ENCODE data around the gene DELE1. TPM values are rescaled to one million over a fixed set of nuclear protein-coding genes. Genes with fewer than 3 reads are reported as not detected.

Gene DELE1
- total and polyA plus RNA-seq, 2 donors (not counting 3 experiments of a cell fraction or from before 2014, with no cell fraction given), result 105 to 121 TPM

DNA sequence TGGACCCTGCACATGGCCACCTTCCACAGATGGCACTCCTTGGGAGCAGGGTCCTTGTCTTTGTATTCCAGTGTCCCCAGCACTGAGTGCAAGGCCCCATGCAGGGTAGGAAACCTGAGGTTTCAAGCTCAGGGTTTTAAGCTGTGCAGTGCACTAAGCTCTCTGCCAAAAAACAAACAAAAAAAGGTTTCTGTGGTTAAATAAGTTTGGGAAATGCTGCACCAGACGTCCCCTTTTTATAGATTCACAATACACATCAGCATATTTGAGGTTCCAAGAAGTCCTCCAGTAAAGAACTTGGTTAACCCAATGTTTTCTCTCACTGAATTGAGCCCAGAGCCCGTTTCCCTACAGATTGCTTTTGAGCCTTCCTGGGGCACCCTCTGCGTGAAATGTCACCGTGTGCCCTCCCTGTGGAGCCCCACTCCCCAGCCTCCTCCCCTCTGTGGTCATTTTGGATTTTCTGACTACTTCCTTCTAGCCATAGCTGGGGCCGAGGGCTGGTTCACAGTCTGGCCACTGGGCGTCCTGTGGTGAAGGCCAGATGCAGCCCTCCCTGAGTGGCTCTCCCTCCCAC lies 17.1 kb downstream of the DELE1 start:
- DNase-seq (ENCODE audit: low read depth, low spot score), result no peak
- BruUV-seq (replicated peaks), result no TSS peak
- ChIA-PET POLR2A (interaction anchor here (1.2 to 2.5 kb wide), 2 partner anchors 17 to 19 kb away, joined by 3 to 9 read pairs; partner anchors contain the start of gene DELE1), CTCF (interaction anchor here (0.7 to 10.9 kb wide), 14 partner anchors 11 to 258 kb away, joined by 3 to 244 read pairs (median 4); partner anchors contain the start of genes DELE1, PCDH1, PCDH12 and RNF14)
- Histone ChIP-seq H4K20me1 (replicated peaks; ENCODE audit: control insufficient read depth, extremely low read depth, insufficient read depth, low read length) (no peaks in the 10 kb centered on the region), H2AFZ (ENCODE audit: low read depth, low read length) (no peak overlapping the region), H3K4me3 (replicated peaks in 1 of 3; ENCODE audit: insufficient read depth in 1 of 3, low read depth in 1 of 3, low read length in 3 of 3) (no peak overlapping the region), H3K9ac (replicated peaks; ENCODE audit: extremely low read depth, insufficient read depth, low read length) (no peak overlapping the region), H3K27me3 (ENCODE audit: control insufficient read depth in 2 of 2, insufficient read depth in 2 of 2, low read length in 2 of 2) (no peaks in the 10 kb centered on the region), H3K27ac (ENCODE audit: insufficient read depth, low read depth, low read length) (peak overlapping the region; percentile 19), H3K4me1 (ENCODE audit: control insufficient read depth, extremely low read depth, insufficient read depth, low read length) (peaks cover 27% of the 10 kb centered on the region), H3K9me1 (replicated peaks; ENCODE audit: control insufficient read depth, extremely low read depth, insufficient read depth, low read length) (no peaks in the 10 kb centered on the region), H3K4me2 (ENCODE audit: insufficient read depth, low read length) (no peak overlapping the region), H3K9me3 (replicated peaks; ENCODE audit: control insufficient read depth, insufficient read depth, low read length) (no peaks in the 10 kb centered on the region), H3K79me2 (ENCODE audit: control insufficient read depth, insufficient read depth, low read length) (no peaks in the 10 kb centered on the region), H3K36me3 (ENCODE audit: control insufficient read depth in 2 of 2, extremely low read depth in 1 of 2, insufficient read depth in 2 of 2, low read length in 2 of 2) (peaks cover 11 to 24% of the 10 kb centered on the region in 2 experiments)
- intact Hi-C loops (cut with micrococcal nuclease) (loop anchor here (1.0 to 2.0 kb wide), 2 partner anchors 16 to 18 kb away; partner anchors contain the start of gene PCDH12), dilution Hi-C loops (cut with MboI; ENCODE audit: extremely low pct_ligation_motif_present, low sequenced_read_pairs) (no loop called here)
- FAIRE-seq, result no peak
- TF ChIP-seq POLR2A (IDR thresholded peaks at IDR 0.05; ENCODE audit: low read depth, low read length), result no peak
- TF ChIP-seq, protein P1, sequence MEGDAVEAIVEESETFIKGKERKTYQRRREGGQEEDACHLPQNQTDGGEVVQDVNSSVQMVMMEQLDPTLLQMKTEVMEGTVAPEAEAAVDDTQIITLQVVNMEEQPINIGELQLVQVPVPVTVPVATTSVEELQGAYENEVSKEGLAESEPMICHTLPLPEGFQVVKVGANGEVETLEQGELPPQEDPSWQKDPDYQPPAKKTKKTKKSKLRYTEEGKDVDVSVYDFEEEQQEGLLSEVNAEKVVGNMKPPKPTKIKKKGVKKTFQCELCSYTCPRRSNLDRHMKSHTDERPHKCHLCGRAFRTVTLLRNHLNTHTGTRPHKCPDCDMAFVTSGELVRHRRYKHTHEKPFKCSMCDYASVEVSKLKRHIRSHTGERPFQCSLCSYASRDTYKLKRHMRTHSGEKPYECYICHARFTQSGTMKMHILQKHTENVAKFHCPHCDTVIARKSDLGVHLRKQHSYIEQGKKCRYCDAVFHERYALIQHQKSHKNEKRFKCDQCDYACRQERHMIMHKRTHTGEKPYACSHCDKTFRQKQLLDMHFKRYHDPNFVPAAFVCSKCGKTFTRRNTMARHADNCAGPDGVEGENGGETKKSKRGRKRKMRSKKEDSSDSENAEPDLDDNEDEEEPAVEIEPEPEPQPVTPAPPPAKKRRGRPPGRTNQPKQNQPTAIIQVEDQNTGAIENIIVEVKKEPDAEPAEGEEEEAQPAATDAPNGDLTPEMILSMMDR (IDR thresholded peaks at IDR 0.05; ENCODE audit: extremely low read depth in 1 of 2, insufficient read depth in 1 of 2, low read depth in 1 of 2, low read length in 2 of 2), result peak; percentile 5 to 30

DNA sequence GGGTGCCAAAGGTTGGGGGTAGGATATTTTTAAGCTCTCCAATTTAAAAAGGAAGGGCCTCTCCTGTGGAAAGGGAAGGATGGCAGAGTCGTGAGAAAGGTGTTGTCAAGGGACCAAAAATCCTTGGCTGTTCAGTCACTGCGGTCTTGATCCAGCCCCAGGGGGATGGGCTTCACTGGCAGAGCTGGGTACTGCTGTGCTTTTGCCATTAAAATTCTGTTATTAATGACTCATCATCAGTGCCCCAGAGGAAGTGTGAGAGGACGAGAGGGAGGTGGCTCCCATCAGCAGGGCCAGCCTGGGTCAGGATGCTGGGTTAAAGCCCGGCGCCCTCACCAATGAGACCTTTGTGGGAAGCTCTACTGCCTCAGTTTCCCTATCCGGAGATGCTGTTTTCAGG lies 17.6 kb downstream of the DELE1 start:
- no peaks in the 10 kb centered on the region for H3K79me2 ChIP-seq (ENCODE audit: control insufficient read depth, insufficient read depth, low read length)
- H3K4me1 ChIP-seq (ENCODE audit: control insufficient read depth, extremely low read depth, insufficient read depth, low read length), result peaks cover 32% of the 10 kb centered on the region
- intact Hi-C loops (cut with micrococcal nuclease) (loop anchor here (1.0 to 2.0 kb wide), 2 partner anchors 17 kb away; partner anchors contain the start of gene PCDH12), dilution Hi-C loops (cut with MboI; ENCODE audit: extremely low pct_ligation_motif_present, low sequenced_read_pairs) (no loop called here)
- peak overlapping the region; percentile 19 for H3K27ac ChIP-seq (ENCODE audit: insufficient read depth, low read depth, low read length)
- FAIRE-seq, result peak; percentile 85
- POLR2A ChIA-PET, result interaction anchor here (1.2 to 2.5 kb wide), 2 partner anchors 17 to 19 kb away, joined by 3 to 9 read pairs; partner anchors contain the start of gene DELE1
- H3K27me3 ChIP-seq (ENCODE audit: control insufficient read depth in 2 of 2, insufficient read depth in 2 of 2, low read length in 2 of 2), result no peaks in the 10 kb centered on the region
- no peak overlapping the region for H3K4me3 ChIP-seq (replicated peaks in 1 of 3; ENCODE audit: insufficient read depth in 1 of 3, low read depth in 1 of 3, low read length in 3 of 3)
- H3K9me1 ChIP-seq (replicated peaks; ENCODE audit: control insufficient read depth, extremely low read depth, insufficient read depth, low read length), result no peaks in the 10 kb centered on the region
- peak; percentile 66 for DNase-seq (ENCODE audit: low read depth, low spot score)
- no peak overlapping the region for H3K9ac ChIP-seq (replicated peaks; ENCODE audit: extremely low read depth, insufficient read depth, low read length)
- no peaks in the 10 kb centered on the region for H4K20me1 ChIP-seq (replicated peaks; ENCODE audit: control insufficient read depth, extremely low read depth, insufficient read depth, low read length)
- H3K4me2 ChIP-seq (ENCODE audit: insufficient read depth, low read length), result peak overlapping the region; percentile 13
- CTCF ChIA-PET, result interaction anchor here (0.9 to 10.9 kb wide), 11 partner anchors 10 to 258 kb away, joined by 3 to 244 read pairs (median 6); partner anchors contain the start of genes DELE1, PCDH1, PCDH12 and RNF14
- H3K36me3 ChIP-seq (ENCODE audit: control insufficient read depth in 2 of 2, extremely low read depth in 1 of 2, insufficient read depth in 2 of 2, low read length in 2 of 2), result peaks cover 11 to 19% of the 10 kb centered on the region in 2 experiments
- H2AFZ ChIP-seq (ENCODE audit: low read depth, low read length), result no peak overlapping the region
- BruUV-seq (replicated peaks), result no TSS peak
- peak; percentile 64 for TF ChIP-seq FOS (IDR thresholded peaks at IDR 0.05; ENCODE audit: borderline replicate concordance, insufficient read depth, low read length)
- peak; percentile 51 for TF ChIP-seq JUN (IDR thresholded peaks at IDR 0.05; ENCODE audit: borderline replicate concordance, insufficient read depth, insufficient read length, low read depth)
- TF ChIP-seq POLR2A (IDR thresholded peaks at IDR 0.05; ENCODE audit: low read depth, low read length), result no peak
- H3K9me3 ChIP-seq (replicated peaks; ENCODE audit: control insufficient read depth, insufficient read depth, low read length), result no peaks in the 10 kb centered on the region

Measured in endothelial cell of umbilical vein (primary cell).